HPDE6-E6E7 (cell line): ENCODE results near the gene MCAM.

Source experiments
- DNase-seq: peaks from one replicate; pipeline ENCODE4 v3.0.0; 2011; ENCODE audit warnings: missing footprints; ENCODE audit errors: extremely low spot score

MCAM gene

DNA sequence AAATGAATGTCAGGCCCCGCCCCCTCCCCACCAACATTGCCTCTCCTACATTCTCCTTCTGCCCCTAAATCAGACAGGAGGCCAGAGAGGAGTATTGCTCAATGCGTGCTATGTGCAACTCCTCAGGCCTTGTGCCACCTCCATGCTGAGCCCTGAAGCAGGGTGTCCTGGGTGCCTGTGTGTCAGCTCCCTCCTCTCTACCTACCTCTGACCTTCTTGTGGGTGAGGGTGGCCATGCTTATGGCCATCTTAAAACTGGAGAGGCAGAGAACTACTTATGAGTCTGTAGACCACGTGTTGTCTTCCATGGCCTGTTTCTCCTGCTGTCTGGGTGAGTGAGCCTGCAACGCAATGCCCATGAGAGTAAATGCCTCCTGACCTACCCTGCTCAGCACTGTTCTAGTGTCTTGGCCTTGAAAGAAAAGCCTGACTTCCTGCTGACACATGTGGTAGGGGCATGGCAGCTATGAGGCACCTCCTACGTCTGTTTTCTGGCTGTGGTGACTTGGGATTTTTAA lies 10.5 kb downstream of the MCAM start:
- no peak for DNase-seq

DNA sequence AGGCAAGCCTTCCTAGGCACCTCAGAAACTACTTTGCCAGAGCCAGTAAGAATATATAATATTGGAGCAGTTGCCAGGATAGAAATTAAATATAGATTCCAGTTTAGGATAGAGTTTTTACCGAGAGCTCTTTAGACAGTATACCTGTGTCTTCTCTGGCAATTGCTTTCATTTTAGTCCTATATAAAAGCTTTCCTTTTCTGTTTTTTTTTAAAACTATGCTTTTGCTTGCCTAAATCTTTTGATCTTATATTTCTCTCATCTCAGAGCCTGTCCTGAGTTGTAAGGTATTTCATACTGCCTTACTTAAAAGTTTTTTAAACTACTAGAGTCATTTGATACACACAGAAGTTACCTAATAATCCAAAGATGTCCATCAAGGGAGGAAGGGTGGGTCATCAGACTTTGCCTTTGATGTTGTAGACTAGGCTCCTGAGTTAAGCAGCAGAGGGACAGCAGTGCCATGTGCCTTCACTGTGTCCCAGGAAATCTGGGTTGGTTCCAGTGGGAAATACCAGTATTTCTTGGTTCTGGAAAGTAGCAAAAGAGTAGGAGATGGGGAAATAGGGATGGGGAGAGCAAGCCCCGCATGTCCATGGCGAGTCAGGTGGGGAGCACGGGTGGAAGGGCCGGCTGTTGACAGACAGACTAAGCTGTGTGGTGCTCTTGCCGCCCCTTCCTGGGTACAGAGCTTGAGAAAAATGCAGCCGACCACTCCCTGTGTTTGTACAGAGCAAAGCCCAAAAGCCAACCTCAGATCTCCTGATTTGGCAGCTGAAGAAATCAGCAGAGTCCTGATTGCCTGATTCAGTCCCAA lies 11.2 kb downstream of the MCAM start:
- no peak for DNase-seq

DNA sequence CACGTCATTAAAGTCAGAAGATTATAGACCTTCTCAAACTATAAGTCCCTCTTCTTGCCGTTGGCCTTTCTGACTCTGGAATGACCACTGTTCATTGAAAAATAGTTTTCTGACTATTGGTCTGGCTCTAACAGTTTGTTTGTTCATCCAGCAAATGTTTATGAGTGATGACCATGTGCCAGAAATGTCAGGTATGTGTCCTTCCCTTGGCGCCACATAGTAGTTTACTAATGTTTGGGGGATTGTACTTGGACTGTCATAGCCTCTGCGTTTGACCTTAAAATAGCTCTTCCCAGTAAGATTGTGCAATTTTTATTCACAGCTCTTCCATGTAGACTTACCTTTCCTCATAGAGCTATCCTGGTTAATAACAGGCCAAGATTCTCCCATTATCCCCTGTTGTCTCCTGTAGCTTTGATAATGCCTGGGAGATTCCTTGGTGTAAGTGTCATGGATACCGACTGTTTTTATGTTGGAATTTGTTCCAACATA lies 13.7 kb downstream of the MCAM start:
- DNase-seq: no peak

DNA sequence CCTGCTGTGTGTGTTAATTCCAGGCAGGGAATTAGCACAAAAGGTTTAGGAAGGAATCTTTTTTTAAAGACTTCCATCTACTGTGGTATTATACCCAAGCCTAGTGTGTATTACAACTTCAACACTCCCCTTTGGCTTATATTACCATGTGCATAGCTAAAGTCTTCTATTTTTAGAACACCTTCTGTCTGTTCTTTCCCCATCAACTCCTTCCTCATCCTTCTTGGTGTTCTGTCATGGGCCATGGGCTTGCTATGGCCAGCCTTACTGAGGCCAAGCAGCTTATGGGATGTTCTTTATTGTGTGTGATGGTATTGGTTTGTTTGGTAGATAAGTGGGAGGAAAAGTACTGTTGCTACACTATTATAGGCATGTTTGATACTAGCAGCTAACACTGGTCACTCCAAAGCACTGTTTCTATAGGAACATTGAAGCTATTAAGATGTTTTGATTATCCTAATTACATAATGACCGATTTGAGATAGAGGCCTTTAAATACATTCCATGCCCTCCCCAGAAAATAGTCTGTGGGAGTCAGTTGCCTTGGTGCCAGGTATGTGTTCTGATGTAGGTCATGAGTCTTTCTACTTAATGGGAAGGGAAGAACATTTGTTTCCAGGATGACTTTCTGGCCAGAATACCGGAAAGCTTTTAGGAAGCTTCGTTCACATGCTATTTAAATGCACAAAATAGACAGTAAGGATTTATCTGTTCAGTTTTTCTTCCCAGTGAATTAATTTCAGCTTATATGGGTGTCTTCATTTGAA lies 16.5 kb downstream of the MCAM start:
- DNase-seq: no peak

DNA sequence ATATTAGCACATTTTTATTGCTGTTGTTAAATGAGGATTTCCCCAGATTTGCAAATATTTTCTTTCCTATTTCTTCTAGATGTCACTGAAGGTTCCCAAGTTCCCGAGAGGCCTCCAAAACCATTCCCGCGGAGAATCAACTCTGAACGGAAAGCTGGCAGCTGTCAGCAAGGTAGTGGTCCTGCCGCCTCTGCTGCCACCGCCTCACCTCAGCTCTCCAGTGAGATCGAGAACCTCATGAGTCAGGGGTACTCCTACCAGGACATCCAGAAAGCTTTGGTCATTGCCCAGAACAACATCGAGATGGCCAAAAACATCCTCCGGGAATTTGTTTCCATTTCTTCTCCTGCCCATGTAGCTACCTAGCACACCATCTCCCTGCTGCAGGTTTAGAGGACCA lies 17.5 kb downstream of the MCAM start:
- no peak for DNase-seq

DNA sequence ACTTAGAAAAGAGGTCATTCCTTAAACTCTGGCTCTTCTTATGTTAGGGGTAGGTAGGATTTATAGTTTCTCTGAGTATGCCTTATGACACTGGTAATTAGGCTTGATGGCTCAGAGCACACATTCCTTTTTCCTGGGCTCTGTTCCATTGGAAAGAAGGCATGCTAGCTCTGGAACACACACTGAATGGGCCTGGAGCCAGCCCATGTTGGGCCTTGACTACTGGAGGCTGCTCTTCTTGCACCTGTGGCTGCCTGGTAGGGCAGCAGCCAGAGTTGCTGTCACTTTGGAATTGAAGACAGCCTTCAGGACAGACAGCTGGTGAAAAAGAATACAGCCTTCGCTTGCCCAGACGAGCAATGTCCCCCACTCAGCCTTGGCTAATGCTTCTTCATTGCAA lies 18.2 kb downstream of the MCAM start:
- DNase-seq: no peak

DNA sequence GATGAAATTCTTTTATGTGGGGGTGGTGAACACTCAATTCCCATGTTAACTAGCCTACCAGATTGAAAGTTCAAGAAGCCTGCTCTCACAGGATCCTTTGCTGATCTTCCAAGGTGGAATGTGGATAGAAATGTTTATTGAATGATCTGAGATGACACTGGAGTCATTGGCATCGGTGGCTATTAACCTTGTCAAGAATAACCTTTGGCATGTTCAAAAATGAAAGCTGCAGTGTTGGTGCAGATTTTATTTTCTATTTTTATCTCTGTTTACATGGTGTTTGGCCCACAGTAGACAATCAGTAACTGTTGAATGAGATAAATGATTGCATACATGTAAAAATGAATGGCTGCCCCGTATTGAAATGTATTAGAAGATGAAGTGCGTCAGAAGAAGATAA lies 19.0 kb downstream of the MCAM start:
- DNase-seq: no peak

DNA sequence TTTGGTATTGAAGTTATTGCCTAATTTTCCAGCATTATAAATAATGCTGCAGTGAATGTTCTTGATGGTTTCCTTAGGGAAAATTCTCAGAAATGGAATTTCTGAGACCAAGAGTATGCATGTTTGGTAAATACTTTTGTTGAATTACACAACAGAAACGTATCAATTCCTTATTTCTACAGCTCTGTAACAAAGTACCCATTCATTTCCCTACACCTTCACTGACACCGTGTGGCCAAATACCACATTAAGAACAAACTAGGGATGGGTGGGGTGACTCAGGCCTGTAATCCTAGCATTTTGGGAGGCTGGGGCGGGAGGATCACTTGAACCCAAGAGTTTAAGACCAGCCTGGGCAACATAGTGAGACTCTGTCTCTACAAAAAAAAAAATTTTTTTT lies 21.8 kb downstream of the MCAM start:
- no peak for DNase-seq

DNA sequence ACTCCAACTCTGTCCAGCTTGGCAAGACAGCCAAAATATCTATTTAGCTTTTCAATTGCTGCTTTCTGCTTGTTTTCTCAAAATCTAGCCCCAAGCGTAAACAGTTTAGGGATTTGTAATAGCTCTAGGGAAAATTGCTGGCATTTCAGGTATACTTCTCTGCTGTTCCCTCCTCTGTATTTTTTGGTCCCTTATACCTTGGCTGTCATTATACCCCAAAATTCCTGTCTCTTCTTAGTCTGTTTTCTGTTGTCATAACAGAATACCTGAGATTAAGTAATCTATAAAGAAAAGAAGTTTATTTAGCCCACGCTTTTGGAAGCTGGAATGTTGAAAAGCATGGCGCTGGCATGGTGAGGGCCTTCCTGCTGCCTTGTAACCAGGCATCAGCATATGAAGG lies 23.5 kb downstream of the MCAM start:
- no peak for DNase-seq

DNA sequence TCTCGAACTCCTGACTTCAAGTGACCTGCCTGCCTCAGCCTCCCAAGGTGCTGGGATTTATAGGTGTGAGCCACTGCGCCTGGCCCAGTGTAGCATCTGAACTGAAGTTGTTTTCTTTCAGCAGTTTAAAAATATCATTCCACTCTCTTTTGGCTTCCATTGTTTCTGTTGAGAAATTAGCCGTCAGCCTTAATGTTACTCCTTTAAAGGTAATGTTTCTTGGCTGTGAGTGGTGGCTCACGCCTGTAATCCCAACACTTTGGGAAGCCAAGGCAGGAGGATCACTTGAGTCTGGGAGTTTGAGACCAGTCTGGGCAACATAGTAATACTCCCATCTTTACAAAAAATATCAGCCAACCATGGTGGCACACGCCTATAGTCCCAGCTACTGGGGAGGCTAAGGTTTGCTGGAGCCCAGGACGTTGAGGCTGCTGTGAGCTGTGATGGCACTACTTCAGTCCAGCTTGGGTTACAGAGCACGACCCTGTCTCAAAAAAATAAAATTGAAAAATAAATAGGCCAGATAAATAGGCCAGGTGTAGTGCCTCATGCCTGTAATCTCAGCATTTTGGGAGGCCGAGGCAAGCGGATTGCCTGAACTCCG lies 25.9 kb downstream of the MCAM start:
- no peak for DNase-seq

DNA sequence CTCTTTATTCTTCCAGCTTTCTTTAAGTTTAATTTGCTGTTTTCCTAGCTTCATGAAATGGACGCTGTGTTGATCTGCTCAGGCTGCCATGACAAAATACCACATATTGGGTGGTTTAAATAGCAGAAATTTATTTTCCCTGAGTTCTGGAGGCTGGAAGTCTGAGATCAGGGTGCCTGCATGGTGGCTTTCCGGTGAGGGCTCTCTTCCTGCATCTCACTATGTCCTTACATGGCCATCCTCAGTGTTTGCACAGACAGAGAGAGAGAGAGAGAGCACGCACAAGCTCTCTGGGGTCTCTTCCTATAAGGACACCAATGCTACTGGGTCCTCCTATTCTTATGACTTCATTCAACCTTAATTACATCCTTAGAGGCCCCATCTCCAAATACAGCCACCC lies 28.7 kb downstream of the MCAM start:
- no peak for DNase-seq

DNA sequence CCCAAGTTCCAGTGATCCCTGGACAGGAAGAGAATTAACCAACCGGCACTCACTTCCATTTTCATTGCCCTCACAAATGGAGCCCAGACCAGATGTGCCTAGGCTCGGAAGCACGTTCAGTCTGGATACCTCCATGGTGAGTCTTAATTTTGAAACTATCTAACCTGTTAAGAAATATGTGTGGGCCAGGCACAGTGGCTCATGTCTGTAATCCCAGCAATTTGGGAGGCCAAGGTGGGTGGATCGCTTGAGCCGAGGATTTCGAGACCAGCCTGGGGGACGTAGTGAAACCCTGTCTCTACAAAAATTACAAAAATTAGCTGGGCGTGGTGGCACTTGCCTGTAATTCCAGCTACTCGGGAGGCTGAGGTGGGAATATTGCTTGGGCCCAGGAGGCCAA lies 31.5 kb downstream of the MCAM start:
- no peak for DNase-seq

DNA sequence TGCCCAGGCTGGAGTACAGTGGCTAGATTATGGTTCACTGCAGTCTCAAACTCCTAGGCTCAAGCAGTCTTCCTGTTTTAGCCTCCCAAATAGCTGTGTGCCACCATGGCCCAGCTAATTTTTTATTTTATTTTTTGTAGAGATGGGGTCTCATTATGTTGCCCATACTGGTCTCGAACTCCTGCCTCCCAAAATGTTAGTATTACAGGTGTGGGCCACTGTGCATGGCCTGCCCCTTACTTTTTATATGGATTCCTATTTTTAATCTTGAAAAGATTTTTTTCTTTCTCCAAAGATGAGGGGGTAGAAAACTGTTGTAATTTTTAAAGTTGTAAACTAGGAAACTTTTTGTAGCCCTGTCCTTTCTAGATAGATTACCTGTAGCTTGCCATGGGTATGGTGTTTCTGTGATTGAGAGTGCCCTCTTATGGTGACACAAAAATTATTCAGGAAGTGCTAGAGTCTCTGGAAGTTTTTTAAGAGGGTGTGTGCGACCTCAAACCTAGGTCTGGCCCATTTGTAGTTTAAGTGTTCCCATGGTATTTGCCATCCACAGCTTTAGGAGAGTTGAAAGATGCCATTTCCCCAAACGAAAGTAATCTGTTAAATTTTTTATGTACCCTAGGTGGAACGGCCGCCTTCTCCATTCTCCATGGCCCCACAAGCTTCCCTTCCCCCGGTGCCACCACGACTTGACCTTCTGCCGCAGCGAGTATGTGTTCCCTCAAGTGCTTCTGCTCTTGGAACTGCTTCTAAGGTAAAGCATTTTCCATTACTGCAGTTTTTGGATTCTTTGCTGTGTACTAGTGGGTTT lies 32.4 kb downstream of the MCAM start:
- DNase-seq: peak; percentile 35

DNA sequence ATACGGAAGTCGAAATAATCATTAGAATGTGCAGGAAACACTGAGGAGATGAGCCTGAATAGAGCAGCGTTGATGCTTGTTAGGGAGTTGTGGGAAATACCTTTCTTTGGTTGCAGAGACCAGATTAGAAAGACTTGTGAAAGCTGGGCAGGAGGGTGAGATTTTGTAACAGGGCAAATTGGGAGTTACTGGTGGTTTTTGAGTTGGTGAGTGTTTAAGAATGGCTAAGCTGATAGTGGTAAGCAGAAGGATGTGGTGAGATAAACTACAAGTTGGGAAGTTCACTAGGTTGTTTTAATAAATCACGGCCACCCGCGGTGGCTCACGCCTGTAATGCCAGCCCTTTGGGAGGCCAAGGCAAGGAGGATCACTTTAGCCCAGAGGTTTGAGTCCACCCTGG lies 34.4 kb downstream of the MCAM start:
- DNase-seq: no peak

DNA sequence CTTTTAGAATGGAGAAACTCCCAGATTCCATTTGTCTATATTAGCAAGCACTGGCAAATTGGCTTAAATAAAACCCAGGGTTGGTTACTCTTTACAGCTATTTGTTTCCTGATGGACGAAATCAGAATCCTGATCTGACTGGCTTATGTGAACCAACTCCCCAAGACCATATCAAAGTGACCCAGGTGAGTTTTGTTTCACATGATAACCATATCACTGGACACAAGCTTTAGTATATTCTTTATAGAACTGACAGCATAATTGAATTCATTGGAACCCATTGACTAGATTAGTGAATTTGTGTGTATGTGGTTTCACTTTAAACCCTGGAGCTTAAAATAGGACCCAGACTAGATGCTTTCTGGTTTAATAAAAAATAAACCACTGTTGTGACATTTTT lies 39.3 kb downstream of the MCAM start:
- no peak for DNase-seq

DNA sequence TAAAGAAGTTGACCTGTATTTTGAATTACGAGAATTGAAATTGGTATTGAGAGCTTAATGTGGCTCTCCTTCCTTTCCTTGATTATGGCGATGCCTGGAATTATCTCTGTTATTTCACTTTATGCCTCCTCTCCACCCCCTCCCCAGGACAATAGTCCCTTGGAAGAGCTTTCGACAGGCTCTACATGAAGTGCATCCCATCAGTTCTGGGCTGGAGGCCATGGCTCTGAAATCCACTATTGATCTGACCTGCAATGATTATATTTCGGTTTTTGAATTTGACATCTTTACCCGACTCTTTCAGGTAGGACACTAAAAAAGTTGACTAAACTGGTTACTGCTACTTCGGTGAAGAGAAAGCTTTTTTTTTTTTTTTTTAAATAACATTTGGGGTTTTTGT lies 43.2 kb downstream of the MCAM start:
- no peak for DNase-seq

DNA sequence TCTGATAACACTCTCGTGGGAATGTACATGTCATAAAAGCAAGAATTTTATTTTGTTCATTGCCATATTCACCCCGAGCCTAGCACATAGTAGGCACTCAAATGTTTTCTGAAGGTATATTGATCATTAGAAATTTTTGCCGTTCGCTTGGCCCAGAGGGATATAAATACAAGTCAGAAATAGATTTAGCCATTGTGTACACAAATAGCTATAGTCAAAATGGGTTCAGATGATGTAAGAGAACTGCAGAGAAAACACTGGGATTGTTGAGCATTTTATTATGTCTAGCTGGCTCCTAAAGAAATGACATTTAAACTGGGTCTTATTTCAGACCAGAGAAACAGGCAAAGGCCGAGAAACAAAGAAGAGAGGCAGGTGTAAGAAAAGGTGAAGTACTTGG lies 49.3 kb downstream of the MCAM start:
- no peak for DNase-seq

DNA sequence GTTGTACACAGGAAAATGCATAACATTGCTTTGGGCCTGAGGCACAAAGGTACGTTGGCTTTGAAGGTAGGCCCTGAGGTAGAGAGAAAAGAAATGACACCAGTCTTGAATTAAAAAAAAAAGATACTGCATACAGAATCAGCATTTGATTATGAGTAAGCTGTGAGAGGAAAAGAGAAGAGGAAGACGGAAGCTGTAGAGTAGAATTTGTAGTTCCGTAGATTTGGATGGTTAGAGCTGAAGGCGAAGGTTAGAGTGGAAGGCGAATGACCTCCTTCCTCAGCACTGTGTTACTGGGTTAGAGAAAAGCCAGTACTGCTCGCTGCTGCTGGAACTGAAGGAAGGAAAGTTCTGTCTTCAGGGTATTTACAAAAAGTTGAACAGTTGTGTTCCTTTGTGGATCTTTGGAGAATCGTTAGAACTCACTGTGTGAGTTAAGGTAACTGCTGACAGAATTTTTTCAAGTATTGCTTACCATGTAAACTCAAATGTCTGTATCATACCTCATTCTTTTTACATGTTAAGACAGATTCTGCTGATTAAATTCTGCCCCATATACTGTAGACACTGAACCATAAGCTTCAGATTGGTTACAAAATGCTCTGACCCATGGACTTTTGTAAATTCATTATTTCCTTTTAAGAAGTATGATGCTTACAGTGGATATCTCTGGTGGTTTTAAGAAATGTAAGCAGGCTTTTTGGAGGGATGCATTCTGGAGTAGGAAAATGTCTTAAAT lies 50.2 kb downstream of the MCAM start:
- no peak for DNase-seq

DNA sequence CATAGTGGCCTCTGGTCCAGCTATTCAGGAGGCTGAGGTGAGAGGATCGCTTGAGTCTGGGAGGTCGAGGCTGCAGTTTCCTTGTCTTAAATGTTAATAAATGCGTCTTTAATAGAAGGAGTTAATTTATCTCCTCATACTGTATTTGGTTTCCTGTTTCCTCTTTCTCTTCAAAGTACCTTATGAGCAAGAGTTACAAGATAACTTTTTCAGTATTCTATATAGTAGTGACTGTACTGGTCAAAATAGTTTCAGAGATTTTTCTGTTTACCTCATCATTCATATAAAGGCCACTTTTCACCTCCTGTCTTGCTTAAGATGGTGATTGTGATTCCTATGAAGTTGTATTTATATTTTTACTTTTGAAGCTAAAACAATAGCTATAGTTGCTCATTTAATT lies 50.9 kb downstream of the MCAM start:
- DNase-seq: no peak

DNA sequence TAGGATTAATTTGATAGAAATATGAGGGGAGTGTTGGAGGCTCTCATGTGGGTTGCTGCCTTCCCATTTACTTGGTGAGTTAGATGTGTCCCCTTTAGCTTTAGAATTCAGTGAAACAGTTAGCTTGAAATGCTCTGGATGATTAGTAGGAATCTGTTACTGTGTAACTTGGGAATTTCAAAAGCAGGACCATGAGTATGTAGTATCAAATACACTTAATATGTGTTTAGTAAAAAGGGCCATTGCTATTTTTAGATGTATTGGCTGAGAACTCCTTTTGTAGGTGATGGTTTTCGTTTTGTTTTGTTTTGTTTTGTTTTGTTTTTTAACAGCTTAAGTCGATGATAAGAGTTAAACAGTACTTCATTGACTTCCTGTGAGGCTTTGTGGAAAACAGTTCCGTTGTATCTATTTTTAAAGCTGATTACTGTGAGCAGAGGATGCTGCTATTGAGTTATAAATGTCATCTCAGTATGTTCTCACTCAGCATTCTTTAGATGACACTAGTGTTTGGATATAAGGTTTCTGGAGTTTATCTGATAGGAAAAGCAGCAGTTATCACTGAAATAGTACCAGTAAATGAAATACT lies 53.5 kb downstream of the MCAM start:
- no peak for DNase-seq
